Activated CD4-positive, alpha-beta T cell treated with anti-CD3 and anti-CD28 coated beads, Interleukin-10, Interleukin-2, amounts not matched to agents 100 ng/mL and 50 ng/mL, durations not matched to agents 16 hours and 8 hours (primary cell): Measurements from ENCODE around the gene MYOF.
"Not testable (repeated sequence)": the region's sequence is repeated elsewhere in the genome, so short reads cannot be mapped to it uniquely, and the experiment has no call there.

Experiments
- DNase-seq: peaks from one replicate; pipeline ENCODE4 v3.0.0-alpha.2; 2020

The MYOF gene

DNA sequence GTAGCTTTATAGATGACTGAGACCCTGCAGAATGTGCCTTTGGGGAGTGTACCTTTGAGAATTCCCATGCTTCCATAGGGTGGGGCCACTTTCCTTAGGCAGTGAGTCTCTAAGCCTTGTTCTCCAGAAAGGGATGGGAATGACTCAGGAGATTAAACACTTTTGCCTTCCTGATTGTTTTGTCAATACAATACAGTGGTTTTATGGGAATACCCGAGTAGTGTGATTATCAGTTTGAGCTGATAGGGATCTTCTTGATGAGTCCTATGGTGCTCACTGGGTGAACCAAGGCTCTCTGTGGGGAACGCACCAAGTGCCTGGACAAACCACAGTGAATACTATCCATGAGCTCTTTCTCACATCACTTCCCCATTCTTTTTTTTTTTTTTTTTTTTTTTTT is 6.3 kb downstream of the MYOF start:
- DNase-seq: no peak

DNA sequence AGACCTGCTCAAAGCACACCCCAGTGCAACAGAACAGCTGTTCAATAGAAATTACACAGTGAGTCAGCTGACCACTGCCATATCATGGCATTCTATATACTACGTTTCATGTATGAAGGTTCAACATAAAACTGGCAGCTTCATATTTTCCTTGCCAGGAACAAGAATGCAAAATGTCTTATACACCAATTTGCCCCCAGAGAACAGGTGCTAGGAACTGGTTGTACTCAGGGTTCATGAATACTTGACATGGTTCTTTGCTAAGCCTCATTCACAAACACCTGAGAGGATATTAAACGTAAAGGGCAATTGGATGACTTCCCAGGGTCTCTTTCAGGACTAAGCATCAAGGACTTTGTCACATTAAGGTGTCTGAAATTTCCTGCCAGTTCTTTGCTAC is 6.9 kb downstream of the MYOF start:
- DNase-seq: no peak

DNA sequence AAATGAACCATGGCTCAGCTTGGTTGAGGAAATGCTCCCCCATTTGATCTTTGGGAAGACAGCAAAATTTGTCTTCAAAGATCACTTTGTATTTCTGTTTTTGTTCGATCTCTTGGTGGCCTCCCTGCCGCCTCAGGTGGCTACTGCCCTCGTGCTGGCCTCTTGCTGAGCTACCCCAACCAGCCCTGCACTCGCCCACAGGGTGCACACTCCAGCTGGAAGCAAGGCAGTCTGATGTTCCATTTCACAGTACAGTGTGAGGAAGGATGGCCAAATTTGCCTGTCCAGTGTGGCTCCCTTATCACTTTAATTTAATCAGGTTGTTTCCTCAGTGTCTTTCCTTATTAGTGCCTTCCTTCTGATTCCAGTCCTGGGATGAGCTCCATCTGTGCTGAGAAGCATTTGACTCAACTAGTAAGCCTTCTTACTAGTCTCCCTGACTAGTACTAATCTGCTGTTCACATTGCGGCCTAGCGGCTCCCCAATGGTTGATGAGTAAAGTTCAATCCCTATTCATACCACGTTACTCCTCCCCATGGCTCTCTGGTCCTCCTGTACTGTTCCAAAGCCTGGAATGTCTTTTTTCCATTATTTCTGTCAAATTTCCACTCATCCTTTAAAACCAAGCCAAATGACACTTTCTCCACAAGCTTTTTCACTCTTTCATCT is 8.2 kb downstream of the MYOF start:
- DNase-seq: no peak

DNA sequence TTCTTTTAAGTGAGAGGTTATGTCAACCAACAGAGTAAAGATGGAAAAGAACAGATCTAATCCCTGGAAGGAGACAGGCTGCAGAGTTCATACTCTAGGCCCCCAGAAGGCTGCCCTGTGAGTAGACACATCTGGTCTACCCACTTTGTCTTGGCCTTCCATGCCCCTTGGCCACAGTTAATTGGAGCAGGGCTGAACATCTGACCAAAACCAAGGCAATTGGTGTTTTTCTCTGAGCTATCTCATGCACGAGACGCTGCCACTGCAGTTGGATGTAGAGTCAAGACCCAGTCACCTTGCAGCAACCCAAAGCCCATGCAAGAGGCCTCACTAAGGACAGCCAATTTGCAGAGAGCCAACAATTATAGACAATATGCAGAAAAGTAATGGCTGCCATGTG is 9.0 kb downstream of the MYOF start:
- DNase-seq: no peak

DNA sequence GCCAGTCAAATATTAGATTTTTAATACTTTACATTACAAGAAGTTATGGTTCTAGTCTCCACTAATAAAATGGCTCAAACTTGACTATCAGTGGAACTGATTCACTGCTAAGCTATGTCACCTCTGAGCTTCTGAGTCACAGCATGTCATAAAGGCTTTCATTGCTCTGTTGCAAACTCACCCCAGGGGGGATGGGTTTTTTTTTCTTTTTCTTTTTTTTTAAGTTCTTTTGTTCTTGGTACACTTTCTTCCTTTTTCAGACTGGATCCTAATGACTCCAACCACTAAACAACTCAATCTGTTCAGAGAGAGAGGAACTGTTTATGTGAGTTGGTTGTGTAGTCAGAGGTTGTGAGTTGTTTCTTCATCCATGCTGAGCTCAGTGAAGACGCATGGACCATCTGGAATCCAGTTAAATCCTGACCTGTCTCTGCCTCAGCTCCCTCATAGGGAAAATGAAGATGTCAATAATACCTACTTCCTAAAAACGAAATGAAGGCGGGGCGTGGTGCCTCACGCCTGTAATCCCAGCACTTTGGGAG is 11.0 kb downstream of the MYOF start:
- DNase-seq: peak; percentile 52

DNA sequence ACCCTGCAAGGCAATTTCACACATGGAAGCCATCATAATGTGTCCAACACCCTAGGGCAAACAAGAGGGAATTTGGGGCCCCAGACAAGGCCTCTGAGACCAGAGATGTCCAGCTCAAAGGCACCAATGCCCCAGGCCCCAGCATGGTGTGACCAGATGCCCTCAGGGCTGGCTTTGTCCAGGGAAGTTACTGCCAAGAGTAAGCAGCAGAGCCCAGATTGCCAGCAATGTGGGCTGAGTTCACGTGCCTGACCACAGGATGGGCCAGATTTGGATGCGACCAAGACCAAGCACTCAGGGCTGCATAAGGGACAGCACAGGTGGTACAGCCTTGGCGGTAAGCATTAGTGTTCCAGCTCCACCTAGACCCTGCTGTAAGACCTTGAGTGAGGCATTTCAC is 12.7 kb downstream of the MYOF start:
- no peak for DNase-seq

DNA sequence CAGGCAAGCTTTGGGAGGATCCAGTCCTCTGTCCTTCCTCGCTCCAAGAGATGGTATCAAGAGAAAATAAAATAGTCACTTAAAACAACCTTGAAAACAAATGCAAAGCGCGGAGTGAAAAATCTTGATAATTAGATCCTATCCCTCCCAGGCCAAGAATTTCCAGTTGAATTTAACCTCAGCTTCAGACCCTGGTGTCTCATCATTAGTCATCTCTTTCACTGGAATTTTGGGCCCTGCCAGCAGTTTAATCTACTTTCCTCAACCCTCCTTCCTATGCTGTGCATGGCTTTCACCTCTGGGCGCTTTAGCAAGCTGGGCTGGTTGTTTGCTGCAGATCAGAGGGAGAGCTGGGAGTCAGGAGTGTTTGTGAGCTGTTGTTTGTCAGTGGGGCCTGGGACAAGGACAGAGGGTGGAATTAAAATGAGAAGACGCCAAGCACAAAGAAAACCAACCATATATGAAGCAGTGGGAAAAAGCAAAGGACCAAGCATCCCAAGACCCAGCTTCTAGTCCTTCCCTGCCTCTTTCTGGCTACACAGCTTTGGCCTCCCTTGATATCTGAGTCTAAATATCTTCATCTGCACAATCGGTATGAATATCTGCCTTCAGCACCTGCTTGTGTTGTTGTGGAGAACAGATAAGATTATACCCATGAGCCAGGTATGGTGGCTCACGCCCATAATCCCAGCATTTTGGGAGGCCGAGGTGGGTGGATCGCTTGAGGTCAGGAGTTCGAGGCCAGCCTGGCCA is 13.5 kb downstream of the MYOF start:
- DNase-seq: no peak

DNA sequence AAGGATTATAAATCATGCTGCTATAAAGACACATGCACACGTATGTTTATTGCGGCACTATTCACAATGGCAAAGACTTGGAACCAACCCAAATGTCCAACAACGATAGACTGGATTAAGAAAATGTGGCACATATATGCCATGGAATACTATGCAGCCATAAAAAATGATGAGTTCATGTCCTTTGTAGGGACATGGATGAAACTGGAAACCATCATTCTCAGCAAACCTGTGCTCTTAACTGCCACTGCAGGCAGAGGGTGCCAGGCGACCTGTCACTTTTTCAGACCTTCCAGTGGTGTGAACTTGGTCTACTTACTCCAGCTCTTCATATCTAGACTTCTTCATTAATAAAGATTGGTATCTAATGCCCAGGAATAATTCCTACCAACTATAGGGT is 14.5 kb downstream of the MYOF start:
- DNase-seq: not testable (repeated sequence)

DNA sequence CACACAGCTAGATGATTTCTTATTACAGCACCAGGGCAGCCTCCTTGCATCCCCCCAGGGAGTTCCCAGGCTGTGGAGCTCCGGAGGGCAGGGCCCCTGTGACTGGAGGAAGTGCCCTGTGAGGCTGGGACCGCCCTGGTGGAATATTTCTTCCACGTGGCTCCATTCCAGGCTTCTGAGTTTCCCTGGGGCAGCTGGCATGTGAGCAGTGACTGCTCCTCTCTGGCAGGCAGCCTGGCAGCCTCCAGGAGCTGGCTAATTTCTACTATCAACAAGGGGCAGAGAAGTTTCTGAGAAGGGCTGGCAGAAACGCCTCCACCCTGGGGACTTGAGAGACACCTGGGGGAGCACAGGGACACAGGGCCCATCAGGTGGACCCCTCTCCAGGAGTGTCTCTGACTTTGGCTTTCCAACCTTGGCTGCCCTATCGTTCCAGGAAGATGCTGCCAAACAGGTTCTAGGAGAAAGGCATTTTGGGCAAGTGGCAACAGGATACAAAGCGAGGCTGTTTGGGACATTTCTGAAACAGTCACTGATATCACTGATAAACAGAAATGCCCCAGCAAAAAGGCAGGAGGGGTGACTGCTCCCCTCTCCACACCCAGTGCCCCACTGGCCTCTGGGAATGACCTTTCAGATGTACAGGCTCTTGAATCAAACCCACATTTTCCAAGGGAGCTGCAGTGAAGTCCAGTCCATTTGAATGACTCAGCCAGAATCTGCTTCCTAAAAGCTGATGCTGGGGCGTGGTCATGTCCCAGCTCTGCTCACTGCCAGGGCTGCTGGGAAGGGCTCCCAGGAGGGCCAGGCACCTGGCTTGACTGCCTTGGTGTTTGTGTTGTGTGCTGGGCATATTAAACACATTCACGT is 16.1 kb downstream of the MYOF start:
- DNase-seq: no peak

DNA sequence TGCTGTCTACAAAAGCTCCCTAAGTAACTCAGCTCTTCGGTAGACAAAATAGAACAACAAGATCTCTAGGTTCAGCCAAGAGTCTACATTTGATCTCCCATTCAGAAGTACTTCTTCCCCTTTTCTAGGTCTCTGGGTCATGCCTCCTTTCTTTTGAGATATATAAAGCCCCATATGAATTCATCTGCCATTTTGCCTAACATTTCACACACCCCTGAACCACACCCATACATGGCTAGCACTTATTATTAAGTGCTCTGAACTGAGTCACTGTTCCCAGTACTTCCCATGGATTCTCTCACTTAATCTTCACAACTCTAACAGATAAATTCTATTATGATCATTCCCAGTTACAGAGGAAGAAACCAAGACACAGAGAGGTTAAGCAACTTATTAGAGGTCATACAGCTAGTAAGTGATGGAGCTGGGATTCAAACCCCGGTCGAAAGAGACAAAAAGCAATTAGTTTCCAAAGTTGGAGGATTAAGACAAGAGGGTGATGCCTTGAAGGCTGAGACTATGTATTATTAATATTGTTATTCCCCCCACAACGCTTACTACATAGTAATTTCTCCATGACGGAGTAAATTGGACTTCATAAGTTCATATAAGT is 17.3 kb downstream of the MYOF start:
- no peak for DNase-seq

DNA sequence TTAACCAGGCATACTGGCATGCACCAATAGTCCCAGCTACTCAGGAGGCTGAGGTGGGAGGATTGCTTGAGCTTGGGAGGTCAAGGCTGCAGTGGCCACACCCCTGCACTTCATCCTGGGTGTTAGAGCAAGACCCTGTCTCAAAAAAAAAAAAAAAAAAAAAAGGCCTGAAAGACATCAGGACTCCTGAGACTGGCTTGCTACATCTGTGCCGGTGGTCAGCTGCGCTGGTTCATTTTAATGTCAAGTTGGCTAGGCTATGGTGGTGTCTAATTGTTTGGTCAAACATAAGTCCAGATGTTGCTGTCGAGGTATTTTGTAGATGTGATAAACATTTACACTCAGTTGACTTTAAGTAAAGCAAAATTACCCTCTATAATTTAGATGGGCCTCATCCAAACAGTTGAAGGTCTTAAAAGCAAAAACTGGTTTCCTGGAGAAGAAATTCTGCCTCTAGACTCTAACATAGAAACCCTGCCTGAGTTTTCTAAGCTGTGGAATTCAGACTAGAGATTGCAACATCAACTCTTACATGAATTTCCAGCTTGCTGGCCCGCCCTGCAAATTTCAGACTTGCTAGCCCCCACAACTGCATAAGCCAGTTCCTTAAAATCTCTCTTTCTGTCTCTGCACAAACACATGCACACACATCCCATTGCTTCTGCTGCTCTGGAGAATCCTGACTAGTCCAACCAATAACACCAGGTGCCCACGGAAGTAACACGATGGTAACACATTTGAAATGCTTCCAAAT is 18.2 kb downstream of the MYOF start:
- DNase-seq: no peak

DNA sequence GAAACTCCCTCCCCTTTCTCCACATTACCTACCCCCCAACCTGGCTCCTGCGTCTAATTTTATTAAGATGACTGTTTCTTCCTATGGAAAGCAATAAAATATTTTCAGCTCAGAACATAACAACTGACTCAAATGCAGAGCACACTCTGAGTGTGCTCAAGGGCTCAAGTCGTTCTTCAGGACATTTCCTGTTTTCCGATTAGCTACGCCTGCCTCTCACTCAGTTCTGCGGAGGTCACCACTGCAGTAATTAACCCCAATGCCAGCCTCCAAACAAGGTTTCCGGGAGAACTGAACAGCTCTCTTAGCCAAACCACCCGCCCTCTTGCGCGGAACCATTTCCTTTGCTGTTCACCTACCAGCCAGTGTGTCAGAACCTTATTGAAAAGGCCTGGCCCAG is 19.3 kb downstream of the MYOF start:
- peak; percentile 94 for DNase-seq

DNA sequence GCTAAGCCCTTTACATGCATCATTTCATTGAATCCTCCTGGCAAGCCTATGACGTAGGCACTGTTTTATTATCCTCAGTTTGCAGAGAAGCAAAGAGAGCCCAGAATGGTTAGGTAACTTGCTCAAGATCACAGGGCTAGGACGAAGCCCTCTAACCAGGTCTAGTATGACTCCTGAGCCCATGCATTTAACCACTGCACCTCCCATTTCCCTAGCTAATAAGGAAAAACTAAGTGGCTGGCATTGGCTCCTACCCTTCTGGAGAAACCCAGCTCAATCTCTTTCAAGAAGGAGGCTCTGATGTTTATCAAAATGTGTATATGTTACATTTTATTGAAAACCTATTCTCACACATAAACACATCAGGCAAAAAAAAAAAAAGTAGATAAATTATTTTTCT is 19.8 kb downstream of the MYOF start:
- DNase-seq: peak; percentile 35

DNA sequence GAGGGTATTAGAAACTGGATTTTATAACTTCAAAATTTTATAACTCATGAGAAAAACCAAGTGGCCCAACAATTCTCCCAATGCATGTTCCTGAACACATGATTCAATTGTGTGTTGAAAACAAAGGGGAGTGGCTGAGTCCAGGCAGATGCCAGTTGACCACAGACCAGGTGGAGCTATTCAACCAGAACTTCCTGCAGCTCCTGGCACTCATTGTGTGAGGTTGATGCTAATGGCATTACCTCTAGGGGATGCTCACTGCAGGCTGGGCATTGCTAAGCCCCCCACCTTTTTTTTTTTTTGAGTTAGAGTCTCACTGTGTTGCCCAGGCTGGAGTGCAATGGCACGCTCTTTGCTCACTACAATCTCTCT is 20.3 kb downstream of the MYOF start:
- DNase-seq: peak; percentile 65

DNA sequence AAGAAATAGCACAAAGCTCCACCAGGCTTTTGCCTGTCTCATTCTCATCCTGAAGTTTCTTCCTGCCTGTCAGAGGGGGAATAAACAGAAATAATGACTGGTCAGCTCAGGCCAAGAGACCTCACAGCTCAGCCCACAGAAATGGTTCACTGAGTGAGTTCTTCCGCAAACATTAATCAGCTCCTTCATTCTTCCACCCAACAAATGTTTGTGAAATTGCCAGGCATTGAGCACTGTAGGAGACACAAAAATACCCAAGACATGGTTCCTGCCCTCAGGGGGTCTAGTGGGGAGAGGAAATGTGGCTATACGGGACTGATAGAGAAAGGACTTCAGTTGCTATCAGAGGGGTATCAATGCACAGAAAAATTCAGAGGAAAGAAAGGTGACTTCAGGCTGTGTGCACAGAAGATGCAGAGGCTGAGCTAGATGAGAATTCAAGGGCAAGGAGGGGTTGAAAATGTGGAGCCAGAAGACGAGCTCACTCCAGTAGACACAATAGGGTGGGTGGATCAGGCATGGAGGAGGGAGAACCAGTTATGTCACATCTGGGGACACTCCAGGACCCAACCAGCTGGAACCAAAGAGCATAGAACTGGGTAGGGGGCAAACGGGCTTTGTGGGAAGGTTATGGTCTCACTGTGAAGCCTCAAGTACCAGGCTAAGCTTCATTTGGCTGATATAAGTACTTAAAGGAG is 20.9 kb downstream of the MYOF start:
- DNase-seq: no peak

DNA sequence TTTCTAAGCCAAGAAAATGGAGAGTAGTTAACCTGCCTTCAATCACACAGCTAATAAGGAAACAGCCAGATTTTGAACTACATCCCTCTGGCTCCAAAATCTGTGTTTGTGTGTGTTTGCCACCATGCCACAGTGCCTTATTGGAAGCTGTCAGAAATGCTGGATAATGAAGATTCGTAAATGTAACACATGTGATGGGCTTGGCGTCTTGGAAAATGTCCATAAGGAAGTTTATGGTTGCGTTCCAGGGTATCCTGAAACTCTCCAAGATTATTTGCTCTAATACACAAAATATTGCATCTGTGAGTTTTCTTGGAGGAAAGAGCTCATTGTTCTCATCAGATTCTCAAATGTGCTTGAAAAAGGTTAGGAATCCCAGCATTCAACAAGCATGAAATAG is 22.7 kb downstream of the MYOF start:
- no peak for DNase-seq

DNA sequence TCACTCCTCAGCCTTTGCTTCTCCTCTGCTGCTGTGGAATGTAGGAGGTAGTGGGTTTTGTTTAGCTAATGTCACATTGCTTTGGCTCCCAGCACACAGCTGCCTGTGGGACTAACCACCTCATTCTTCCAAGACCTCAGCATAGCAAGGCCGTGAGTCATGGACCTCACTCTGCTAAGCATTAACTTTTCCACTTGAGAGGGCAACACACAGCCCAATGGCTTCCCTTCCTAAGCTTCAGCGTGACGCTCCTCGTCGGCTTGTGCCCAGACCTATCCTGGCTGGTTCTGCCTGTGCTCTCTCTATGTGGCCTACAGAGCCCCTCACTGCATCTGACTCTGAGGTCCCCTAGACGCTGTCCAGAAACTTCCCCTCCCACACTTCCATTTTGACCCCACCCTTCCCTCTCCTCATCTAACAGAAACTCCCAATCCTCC is 23.3 kb downstream of the MYOF start:
- no peak for DNase-seq

DNA sequence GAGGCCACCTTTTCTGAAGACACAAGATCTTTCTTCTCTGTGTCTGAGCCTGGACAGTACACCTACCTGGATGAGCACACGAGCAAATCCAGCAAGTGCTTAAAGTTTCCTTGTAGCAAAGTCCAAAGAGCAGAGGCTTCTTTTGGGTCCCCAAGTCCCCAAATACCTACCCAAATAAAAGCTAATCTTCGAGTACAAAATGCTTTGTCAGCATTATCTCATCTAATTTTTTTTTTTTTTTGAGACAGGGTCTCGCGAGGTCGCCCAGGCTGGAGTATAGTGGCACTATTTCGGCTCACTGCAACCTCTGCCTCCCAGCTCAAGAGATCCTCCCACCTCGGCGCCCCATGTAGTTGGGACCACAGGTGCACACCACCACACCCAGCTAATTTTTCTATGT is 24.6 kb downstream of the MYOF start:
- DNase-seq: no peak

DNA sequence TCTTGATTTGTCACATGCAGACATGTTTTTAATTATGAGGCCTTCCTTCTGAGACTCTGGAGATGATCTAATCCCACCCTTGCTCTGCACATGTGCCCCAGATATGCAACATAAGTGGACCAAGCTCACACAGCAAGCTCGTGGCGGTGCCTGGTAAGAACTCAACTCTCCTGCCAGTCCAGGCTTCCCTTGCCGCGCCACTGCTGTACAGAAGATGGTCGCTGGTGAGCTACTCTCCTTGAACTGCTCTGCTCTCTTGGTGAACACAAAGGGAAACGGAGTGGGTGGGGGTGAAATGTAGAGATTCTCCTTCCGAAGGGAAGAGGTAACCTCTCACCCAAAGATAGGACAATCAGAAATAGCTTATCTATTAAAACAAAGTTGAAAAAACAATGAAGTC is 25.7 kb downstream of the MYOF start:
- no peak for DNase-seq

DNA sequence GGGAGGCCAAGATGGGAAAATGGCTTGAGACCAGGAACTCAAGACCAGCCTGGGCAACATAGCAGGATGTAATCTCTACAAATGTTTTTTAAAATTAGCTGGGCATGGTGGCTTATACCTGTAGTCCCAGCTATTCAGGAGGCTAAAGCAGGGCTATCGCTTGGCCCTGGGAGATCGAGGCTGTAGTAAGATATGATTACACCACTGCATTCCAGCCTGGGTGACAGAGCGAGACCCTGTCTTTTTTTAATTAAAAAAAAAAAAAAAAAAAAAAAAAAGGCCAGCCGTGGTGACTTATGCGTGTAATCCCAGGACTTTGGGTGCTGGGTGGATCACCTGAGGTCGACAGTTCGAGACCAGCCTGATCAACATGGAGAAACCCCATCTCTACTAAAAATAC is 27.4 kb downstream of the MYOF start:
- no peak for DNase-seq

DNA sequence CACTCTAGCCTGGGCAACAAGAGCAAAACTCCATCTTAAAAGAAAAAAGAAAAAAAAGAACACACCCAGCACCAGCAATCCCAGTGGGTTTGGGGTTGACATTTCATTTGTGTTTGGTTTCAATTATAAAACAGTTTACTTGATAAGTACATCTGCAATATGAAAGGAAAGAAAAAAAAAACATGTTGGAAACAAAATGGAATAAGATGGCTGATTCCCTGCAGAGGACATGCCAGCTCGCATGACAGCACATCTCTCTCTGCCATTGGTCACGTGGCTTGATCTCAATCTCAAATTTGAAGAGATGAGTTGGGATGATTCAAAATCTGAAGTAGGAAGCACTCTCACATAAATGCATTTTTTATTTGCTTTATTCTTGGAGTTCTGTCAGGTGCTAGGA is 28.0 kb downstream of the MYOF start:
- no peak for DNase-seq

DNA sequence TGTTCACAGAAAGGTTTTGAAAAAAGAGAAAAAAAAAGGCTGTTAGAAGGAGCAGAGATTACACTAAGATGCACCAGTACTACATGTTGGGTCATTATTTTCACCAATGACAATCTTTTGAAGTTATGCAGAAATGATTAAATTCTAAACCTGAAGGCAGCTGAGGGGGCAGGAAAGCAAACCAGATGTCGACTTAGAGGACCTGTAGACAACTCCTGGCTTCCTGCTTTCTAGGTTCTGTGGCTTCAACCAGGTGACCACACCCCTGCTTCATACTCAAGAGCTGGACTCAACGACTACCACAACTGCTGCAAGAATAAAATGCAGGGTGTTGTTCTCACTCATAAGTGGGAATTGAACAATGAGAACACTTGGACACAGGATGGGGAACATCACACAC is 30.0 kb downstream of the MYOF start:
- peak; percentile 74 for DNase-seq
